ENCODE results near the gene SH2B2.
A peak's percentile ranks its signal among the peaks of the same experiment; 100 is the strongest.

Gene SH2B2

DNA sequence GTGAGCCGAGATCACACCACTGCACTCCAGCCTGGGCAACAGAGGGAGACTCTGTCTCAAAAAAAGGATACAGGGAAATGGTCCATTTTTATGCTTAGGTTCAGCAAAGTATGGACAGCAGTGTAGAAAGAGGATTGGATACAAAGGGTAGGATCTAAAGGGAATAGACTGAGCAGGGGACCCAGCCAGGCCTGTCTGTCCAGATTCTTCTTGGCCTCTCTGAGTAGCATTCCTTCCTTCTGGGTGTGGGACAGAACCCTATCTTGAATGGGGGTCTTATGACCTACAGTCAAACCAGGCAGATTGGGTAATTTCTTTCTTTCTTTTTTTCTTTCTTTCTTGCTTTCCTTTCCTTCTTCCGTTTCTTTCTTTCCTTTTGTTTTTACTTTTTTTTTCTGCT is 25.6 kb downstream of the SH2B2 start:
- DNase-seq (ENCODE audit: low spot score): no peak
- TF ChIP-seq, protein P1, sequence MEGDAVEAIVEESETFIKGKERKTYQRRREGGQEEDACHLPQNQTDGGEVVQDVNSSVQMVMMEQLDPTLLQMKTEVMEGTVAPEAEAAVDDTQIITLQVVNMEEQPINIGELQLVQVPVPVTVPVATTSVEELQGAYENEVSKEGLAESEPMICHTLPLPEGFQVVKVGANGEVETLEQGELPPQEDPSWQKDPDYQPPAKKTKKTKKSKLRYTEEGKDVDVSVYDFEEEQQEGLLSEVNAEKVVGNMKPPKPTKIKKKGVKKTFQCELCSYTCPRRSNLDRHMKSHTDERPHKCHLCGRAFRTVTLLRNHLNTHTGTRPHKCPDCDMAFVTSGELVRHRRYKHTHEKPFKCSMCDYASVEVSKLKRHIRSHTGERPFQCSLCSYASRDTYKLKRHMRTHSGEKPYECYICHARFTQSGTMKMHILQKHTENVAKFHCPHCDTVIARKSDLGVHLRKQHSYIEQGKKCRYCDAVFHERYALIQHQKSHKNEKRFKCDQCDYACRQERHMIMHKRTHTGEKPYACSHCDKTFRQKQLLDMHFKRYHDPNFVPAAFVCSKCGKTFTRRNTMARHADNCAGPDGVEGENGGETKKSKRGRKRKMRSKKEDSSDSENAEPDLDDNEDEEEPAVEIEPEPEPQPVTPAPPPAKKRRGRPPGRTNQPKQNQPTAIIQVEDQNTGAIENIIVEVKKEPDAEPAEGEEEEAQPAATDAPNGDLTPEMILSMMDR (IDR thresholded peaks at IDR 0.05; ENCODE audit: extremely low read depth, missing control alignments): no peak

- TF ChIP-seq, protein P1 (IDR thresholded peaks at IDR 0.05; ENCODE audit: extremely low read depth, missing control alignments): no peak
- no peak for DNase-seq (ENCODE audit: low spot score)
Measured at GRCh38 chr7:102313997-102314780, 27.5 kb downstream of the SH2B2 start.

DNA sequence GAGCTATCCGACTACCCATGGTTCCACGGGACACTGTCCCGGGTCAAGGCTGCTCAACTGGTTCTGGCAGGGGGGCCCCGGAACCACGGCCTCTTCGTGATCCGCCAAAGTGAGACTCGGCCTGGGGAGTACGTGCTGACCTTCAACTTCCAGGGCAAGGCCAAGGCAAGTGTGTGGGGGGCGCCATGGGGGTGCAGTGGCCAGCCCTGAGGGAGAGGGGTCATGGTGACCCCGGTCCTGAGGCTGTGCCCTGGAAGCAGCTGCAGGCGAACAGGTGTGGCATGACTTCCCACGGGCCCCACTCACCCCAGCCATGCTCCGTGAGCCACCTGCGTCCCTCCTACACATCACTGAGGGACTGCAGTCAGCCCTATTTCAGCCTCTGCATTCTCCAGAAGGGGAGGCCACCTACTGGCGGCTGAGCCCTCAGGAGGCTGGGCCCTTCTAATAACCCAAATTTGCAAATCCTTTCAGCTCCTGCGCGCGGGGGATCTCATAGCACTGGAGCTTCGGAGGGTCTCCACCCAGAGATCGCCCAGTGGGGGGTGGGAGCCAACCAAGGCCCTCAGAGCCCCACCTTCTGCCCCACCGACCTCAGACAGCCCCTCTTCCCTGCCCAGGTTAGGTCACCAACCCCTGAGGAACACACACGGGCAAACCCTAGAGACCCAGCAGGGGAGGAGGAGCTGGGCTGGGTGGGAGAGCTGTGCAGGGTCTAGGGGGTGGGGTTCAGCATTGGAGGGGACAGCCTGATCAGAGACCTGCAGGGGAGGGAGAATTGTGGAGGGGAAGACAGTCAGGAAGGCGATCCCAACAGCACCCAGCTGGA is 30.8 kb downstream of the SH2B2 start:
- no peak for DNase-seq (ENCODE audit: low spot score)
- TF ChIP-seq, protein P1 (IDR thresholded peaks at IDR 0.05; ENCODE audit: extremely low read depth, missing control alignments): no peak

- no peak for DNase-seq (ENCODE audit: low spot score)
- TF ChIP-seq, protein P1 (IDR thresholded peaks at IDR 0.05; ENCODE audit: extremely low read depth, missing control alignments): no peak
Measured at GRCh38 chr7:102318482-102318971, 31.9 kb downstream of the SH2B2 start.

DNA sequence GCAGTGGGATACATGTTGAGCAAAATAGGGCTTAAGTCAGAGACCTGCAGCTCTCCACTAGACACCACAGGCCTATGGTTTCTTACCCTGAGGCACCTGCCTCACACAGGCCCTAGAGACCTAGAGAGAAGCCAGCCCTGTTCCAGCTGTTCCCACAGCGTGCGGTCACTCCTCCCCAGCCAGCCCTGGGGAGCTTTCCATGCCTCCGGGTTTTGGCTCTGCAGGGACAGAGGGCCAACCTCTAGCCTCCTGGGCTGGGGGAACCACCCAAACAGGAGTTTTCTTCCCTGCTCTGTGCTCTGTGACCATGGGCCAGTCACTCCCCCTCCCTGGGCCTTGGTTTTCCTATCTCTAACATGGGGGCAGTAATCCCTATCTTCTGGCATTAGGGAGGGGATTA is 33.0 kb downstream of the SH2B2 start:
- TF ChIP-seq, protein P1 (IDR thresholded peaks at IDR 0.05; ENCODE audit: extremely low read depth, missing control alignments): no peak
- DNase-seq (ENCODE audit: low spot score): peak; percentile 21

DNA sequence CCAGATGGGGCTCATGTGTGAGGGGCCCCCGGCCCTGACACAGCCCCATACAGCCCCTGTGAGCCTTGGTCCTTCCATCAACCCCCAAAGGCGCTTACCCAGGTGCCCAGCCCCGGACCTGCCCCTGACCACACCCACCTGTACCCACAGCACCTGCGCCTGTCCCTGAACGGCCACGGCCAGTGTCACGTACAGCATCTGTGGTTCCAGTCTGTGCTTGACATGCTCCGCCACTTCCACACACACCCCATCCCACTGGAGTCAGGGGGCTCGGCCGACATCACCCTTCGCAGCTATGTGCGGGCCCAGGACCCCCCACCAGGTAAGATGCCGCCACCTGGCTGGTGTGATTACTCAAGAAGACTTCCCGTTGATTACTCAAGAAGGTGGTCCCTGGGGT is 33.5 kb downstream of the SH2B2 start:
- TF ChIP-seq, protein P1 (IDR thresholded peaks at IDR 0.05; ENCODE audit: extremely low read depth, missing control alignments): no peak
- peak; percentile 13 for DNase-seq (ENCODE audit: low spot score)

All from GM20000 (cell line).